Stromal cell of bone marrow (primary cell): Measurements from ENCODE around the gene LTB4R.
"Not testable (repeated sequence)": the region's sequence is repeated elsewhere in the genome, so short reads cannot be mapped to it uniquely, and the experiment has no call there.

Experiments
- DNase-seq: peaks from one replicate; pipeline ENCODE4 v3.0.0-alpha.2; 2012; ENCODE audit warnings: low read depth

The LTB4R gene

DNA sequence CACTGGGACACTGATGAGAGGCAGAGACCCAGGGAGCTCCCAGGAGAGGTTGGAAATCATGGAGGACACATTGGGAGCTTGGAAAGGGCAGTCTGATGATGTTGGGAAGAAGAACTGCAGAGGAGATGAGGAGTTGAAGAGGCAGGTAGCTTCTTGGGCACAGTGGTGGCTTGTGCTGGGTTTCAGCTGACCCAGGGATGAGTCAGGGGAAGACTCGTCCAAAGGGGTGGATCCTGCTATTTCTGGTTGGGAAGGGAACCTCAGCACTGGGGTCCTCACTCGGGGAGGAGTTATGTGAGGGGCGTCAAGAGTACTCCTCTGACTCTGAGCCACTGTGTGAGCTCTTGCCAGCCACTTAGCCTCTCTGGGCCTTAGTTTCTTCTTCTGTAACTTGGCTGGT lies 12.0 kb downstream of the LTB4R start:
- no peak for DNase-seq

DNA sequence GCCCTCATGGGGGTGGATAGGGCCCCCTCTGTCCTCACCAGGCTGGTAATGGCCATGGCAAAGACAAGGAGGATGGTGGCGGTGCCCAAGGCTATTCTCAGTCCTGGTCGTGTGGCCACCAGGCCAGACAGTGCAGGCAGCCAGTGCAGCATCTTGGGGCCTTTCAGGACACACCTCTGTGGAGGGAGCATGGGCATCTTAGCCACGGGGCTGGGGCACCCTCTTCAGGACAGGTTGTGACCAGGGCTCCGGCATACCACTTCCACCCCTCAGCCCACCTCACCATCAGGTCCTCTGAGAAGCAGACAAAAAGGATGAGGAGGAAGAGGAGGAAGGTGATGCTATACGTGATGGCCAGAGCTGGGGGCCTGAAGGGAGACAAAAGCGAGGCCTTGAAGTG lies 12.7 kb downstream of the LTB4R start:
- no peak for DNase-seq

DNA sequence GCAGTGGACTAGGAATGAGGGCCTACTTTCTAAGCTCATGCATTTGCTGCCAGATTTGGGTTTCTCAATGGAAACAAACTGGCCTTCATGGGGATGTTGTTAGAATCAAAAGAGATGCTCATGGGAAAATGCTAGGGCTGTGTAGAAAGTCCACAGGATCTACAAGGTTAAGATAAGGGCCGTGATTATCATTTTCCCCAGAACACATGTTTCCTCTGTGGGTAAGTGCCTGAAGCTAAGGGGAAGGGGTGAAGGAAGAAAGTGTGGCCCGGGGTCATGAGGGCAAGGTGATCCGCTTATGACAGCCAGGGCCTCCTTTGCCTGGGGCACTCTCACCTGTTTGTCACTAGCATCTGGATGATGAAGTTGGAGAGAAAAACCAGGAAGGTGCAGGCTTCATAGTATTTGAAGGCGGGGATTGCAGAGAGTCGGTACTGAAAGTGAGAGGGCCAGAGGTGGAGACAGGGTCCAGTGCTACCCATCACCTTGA lies 13.8 kb downstream of the LTB4R start:
- DNase-seq, result no peak

DNA sequence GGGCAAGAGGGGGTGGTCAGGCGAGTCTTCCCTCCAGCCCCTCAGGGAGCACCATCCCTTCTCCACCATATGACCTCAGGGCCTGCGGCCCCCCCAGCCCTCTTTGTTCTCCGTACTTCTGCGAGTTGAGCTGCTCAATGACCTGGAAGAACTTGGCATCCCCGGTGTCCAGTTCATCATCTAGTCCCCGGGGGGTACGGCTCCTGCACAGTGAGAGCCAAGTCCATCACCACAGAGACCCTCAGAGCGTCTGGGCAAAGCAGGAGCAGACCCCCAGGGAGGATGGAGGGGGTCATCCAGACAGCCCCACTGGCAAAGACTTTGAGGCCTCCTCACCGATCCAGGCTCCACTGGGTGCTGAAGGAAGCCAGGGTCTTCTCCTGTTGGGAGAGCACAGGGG lies 14.7 kb downstream of the LTB4R start:
- DNase-seq, result no peak

DNA sequence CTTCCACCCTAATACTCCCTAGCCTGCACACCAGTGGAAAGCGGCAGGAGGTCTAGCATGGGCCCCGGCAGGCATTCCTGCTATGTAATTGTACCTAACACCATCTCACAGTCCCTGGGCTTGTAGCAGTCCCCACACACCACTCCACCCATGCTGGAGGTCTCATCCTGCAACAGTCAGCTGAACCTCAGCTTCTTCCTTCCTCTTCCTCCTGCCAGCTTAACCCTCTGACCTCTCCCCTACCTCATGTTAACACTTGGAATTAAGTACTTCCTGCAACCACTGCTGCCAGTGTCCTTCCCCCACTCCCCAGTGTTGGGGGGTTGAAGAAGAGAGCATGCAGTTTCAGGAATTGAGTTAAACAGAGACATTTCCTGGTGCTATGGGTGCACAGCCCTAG lies 16.0 kb downstream of the LTB4R start:
- DNase-seq, result no peak

DNA sequence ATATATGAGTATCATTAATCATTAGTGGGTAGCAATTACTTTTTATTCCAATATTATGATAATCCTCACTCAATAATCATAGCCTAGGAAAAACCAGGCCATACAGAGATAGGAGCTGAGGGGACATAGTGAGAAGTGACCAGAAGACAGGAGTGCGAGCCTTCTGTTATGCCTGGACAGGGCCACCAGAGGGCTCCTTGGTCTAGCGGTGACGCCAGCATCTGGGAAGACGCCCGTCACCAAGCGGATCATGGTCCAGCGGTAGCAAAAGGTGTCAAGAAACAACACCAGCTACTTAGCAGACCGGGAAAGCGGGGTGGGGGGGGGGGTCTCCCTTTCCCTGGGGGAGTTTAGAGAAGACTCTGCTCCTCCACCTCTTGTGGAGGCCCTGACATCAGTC lies 16.6 kb downstream of the LTB4R start:
- DNase-seq, result not testable (repeated sequence)

DNA sequence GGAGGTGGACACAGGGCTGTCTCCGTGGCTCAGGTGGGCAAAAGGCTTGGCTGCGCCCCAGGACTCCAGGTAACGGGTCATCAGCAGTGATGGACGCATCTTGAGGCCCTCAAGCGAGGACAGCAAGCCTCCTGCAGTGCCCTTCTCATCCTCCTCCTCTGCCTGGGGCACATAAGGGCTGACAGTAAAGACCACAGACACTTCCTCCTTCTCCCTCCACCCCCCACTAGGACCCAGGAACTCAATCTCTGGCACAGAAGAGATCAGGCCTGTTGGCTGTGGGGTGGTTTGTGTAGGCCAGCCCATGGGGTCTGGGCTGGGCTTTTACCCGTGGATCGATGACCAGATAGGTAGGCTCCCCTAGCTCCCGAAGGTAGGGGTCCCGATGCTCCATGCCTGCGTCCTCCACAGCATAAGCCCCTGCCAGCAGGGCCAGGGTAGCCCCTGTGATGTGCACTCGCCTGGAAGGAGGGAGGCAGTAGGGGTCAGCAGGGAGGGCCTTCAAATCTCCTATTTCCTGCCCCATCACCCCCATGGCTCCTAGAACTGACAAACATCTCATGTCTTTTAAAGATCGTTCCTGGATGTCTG lies 17.9 kb downstream of the LTB4R start:
- no peak for DNase-seq

DNA sequence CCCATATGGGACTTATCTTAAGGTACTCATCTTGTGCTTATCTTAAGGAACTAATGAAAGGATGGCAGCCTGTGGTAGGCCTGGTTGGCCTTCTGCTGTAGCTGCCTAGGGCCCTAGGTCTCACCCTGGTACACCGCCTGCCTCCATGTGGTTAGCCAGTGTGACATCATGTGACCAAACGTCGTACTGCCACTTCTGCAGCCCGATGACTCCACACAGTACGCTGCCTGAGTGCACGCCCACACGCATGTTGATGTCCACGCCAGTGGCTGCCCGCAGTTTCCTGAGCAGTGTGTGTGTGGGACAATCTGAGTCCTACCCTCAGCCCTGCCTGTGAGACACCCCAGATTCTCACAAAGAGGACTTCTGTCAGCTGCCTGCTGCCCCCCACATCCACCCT lies 18.4 kb downstream of the LTB4R start:
- DNase-seq, result no peak

DNA sequence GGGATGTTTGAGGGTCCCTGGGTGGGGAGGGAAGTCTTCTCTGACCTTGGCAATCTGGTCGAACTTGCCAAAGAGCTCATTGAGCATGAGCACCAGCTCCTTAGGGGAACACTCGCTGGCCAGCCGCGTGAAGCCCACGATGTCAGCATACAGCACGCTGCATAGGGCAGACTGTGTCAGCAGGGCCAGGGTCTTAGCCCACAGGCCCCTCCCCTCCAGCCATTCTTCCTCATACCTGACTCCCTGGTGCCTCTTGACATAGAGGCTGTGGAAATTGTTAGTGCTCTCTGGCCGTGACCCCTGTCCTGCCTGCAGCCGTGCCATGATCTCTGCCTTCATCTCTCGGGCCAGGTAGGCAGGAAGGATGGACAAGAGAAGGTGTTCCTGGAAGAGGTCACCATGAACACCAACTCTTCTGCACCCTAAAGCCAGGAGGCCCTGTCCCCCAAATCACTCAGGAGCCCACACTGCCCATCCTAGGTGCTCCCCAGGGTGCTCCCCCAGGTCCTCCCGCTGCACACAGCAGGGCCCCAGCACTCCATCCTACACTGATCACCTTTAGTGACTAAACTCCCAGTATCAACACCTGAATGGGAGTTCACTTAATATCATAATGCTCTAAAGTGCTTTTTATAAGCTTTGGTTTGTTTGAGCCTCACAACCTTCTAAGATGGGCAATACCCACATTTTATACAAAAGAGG lies 19.8 kb downstream of the LTB4R start:
- DNase-seq, result no peak

DNA sequence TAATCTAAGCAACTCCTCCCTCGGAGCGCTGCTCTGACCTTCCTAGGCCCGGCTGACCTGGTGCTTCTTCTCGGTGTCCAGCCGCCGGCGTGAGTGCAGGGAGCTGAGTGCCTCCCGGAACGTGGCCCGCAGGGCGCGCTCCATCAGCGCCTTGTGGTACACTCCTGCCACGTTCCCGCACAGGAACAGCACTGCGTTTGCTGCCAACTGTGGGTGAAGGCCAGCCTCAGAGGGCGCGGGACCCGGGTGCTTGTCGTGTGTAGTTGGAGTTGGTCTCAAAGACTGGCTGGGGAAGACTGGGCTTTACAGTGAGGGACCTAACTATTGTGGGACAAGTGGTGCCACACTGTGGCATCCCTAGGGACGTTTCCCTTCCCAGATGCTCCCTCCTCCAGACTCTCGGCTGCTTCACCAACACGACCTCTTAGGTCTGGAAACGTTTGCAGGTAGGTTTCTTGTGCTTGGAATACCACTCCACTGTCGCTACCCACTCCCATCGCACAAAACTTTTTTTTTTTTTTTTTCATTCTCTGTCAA lies 20.5 kb downstream of the LTB4R start:
- no peak for DNase-seq

DNA sequence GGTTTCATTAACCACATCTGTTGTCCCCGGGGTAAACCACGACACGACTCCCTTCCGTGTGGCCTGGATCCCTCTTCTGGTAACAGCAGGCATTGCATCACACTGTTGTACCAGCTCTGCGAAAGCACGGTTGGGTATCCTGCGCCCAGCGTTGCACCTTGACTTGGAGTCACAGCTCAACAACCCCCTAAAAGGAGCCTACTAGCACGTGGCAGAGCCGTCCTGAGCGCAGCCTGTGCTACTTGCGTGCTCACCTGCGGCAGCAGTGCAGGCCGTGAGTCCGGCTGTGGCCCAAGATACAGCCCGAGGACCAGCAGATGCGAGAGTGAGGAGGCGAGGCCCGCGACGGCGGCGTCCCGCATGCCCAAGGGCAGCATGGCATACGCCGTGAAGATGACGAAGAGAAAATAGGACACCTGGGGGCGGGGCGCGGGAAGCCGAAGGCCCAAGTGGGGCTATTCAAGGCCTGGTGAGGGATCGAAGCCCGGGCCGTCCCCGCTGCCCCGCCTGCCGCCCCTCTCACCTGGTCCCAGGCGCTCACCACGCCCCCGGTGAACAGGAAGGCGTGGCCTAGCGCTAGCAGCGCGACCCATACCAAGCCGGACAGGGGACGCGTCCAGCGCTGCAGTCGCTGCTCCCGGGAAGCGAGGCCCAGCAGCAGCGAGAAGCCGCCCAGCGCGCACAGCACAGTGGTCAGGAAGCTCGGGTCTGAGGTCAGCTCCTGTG lies 21.1 kb downstream of the LTB4R start:
- DNase-seq, result no peak

DNA sequence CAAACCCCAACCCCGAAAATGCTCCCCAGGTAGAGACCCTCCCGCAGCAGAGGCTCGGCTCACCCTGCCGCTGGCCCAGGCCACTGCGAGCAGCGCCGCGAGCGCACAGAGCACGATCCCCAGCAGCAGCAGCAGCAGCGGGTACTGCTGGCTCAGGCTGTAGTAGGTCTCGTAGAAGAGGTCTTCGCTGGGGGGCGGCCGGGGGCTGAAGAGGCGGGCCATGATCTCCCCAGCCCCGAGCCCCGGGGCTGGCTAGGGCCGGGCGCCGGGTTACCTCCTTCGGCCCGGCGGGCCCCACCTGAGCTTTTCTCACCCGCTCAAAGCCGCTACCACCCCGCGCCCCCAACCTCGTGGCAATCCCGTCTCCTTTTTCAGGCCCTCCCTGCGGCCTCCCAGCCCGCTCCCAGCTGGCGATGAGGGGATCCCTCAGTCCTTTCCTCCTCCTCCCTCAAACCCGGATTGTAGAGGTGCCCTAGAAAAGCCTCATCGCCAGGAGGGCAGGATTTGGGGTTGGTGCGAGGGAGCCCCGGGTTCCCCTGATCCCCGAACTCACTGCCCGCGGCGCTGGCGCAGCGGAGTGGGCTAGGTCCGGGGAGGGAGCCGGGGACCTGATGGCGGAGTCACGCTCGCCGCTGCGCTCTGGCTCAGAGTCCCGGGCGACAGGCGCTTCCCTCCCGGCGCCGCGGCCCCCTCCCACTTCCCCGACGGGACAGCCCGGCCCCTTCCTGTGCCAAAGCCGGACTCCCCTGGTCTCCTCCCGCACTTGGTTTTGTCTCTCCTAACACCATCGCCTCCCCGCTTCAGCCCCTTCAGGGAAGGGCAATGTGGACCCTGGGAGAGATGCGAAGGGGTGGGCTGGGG lies 23.4 kb downstream of the LTB4R start, which contains the start of gene ADCY4:
Gene ADCY4 (minus strand): TSS at position 641 of the 861 bp plus-strand sequence. CDS start 419 bp downstream, at position 222.
- DNase-seq, result no peak

DNA sequence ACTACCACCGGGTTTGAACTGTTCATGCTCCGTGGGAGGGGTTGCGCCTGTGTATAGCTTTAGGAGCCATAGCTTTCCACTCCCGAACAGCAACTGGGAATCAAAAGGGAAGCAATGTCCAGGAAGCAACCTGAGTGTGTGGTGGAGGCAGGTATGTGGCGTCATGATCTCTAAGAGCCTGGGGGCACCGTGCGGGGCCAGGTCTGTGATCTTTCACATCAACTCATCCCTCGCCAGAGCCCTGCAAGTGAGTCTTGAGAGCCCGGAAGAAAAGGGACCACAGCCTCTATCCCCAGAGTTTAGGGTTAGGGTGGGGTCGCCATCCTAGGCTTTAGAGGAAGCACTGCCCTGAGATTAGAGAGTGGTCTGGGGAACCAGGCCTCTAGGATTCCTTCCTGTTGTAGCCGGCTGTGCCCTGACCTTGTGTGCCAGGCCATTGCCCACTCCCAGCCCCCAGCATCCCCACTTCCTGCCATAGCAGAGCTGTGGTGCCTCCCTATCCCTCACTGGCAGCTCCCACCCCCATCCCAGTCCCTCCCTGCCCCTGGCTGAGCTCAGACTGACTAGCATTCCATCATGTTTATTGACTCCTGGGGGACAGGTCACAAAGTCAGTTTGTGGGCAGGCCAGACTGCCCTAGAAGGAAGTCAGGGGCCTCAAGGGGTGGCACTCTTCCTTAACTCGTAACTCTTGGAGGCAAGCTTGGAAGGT lies 24.3 kb downstream of the LTB4R start:
- no peak for DNase-seq

DNA sequence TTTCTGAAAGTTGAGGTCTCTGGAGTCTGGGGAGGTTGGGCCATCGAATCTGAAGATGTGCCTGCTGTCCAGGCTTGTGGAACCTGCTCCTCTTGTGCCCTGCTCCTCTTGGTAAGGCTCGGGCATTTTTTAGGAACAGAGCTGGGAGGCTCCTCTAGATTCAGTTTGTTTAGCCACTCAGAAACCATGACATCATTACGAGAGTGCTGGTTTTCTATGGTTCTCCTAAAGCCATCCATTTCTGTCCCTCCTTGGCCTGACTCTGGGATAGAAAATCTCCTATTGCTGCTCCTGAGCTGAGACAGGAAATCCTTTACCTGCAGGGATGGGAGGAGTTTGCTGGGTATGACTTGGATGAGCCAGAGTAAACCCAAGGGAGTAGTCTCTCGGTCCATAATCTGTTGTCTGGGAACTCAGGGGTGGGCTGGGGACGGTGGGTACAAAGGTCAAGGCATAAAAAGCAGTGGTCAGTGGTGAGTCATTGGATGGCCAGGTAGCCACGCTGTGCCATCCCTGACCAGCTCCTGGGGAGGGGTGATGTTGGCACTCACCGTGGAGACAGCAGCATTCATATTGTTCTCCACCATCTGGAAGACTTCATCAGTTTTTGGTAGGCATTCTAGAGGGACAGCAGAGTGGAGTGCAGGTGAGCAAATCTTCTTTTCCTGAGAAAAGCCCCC lies 26.0 kb downstream of the LTB4R start:
- DNase-seq, result no peak

DNA sequence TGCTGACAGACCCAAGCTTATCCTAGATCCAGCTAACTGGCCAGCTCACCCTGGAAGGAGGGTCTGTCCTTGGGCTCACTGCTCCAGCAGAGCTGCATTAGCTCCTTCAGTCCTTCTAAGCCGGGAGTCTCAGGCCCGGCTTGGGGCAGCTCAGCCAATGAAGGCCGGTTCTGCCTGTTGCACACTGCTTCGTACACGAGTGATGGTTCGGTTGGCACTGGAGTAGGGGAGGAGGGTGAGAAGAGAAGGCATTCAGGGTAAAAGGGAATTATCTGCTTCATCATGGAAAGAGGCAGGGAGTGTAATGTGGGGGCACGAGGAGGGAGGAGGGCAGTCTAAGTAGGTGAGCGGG lies 26.5 kb downstream of the LTB4R start:
- no peak for DNase-seq

DNA sequence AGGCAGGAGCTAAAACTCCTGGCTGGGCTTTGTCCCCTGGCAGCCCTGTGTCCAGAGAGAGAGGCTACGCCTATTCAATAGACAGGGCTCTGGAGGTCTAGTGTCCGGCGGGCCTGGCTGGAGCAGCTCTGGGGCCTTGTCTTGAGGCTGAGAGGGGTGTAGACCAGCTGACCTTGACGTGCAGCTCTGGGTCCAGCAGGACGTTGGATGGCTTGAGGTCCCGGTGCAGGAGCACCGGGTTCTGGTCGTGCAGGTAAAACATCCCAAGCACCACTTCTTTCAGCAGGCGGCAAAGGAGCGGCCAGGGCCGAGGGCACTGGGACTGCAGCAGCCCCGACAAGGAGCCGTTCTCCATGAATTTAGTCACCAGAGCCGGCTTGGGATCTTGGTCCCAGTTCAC lies 27.5 kb downstream of the LTB4R start:
- no peak for DNase-seq

DNA sequence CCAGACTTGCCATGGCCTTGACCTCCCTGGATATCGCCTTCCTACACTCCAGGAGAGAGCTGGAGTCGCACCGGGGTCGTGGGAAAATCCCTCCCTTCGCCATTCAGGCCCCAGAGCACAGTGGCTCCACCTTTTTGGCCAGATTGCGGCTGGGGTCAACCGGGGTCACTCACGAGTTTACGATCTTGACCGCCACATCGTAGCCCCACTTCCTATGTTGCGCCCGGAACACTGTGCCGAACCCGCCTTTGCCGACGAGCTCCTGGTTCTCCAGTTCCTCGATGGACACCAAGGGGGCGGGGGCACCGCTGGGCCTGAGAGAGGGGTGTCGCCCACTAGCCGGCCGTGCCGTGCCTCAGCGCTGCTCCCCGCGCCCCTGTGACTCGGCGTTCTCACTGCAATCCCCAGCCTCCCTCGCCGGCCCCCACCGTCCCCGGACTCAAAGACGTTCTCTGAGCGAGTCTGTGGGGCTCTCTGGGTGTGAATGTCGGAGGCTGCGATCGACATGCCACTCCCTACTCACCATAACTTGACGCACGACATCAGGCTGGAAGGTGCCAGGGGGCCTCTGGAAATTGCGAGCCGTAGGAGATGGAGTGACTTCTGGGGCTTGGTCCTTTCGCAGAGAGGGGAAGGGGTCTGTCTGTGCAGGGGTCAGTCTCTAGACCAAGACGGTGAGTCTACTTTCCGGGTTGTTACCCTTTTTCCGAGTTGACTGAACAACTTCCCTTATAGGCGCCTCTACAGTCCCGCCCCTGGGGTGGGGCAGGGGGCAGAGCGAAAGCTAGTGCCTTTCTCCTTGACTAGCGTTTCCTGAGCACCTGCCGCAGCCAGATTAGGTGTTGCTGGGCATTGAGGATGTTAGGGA lies 28.2 kb downstream of the LTB4R start, which contains the start of gene RIPK3:
Gene RIPK3 (minus strand): TSS at position 708 of the 868 bp plus-strand sequence. CDS start 165 bp downstream, at position 543.
- DNase-seq, result no peak

DNA sequence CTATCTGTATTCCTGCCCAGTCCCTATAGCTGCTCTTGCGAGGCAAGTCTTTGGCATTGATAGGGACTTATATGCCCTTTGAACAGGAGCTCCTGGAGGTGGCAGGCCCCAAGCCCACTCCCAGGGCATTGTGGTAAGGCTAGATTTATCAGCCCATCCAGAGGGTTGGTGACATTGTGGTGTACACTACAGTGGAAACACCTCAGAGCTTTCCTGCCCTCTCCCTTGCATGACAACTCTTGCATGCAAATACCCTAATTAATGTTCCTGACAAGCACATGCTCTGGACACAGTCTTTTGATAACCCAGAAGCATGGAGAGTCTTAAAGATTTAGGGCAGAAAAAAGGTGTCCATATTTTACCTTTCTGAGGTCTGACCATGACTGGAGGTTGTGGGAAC lies 29.3 kb downstream of the LTB4R start:
- no peak for DNase-seq

DNA sequence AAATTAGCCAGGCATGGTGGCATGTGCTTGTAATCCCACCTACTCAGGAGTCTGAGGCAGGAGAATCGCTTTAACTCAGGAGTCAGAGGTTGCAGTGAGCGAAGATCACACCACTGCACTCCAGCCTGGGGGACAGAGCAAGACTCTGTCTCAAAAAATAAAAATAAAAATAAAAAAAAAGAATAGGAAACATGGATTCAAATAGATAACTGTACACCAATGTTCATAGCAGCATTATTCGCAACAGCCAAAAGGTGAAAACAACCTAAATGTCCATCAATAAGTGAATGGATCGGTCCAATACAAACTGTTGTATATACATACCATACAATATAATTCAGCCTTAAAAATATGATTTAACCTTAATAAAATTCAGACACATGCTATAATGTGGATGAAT lies 31.6 kb downstream of the LTB4R start:
- no peak for DNase-seq
